ENCODE measurements around the gene CSRNP3. TPM values are rescaled to one million over a fixed set of nuclear protein-coding genes. Genes with fewer than 3 reads are reported as not detected.
A peak's percentile ranks its signal among the peaks of the same experiment; 100 is the strongest.

CSRNP3 gene, protein sequence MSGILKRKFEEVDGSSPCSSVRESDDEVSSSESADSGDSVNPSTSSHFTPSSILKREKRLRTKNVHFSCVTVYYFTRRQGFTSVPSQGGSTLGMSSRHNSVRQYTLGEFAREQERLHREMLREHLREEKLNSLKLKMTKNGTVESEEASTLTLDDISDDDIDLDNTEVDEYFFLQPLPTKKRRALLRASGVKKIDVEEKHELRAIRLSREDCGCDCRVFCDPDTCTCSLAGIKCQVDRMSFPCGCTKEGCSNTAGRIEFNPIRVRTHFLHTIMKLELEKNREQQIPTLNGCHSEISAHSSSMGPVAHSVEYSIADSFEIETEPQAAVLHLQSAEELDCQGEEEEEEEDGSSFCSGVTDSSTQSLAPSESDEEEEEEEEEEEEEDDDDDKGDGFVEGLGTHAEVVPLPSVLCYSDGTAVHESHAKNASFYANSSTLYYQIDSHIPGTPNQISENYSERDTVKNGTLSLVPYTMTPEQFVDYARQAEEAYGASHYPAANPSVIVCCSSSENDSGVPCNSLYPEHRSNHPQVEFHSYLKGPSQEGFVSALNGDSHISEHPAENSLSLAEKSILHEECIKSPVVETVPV
- 0.44 and 0.99 TPM in 2 replicates for total RNA-seq

DNA sequence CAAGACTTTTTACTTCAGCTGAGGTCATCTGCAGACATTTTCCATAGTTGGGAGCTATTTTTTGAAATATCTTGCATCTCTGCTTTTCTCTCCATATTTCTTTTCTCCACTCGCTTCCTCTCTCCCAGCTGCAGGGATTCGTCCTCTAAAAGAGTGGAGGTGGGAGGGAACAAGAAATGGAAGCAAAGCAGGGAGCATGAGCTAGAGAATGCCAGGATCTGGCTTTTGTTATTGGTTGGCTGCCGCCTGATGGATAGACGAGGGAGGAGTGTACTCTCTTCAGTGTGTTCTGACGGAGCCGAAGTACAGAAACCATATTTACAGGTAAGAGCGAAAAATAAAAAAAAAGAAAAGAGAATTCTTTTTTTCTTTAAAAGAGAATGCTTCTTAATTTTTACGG is at the start of gene CSRNP3:
Gene CSRNP3, plus strand, starts transcription at position 282 of the 400 bp plus-strand sequence. CDS start 125,368 bp downstream, outside the sequence.
- peak; percentile 12 to 57 for DNase-seq (ENCODE audit: low read depth in 2 of 2)

DNA sequence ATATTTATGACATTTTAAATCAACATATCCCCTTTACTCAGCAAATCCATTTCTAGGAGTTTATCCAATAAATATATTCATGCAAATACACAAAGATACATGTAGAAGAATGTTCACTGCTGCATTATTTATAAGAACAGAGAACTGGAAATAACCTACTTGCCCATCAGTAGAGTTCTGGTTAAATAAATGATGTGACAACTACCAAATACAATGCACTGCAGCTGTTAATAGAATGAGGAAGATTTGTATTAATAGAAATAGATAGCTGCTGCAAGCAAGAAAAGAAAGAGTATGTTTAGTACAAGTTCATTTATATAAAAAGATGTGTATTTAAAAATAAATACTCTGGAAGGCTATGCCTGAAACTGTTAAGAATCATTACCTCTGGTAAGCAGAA is 49.3 kb upstream of the CSRNP3 start:
- no peak for DNase-seq (ENCODE audit: low read depth in 2 of 2)

DNA sequence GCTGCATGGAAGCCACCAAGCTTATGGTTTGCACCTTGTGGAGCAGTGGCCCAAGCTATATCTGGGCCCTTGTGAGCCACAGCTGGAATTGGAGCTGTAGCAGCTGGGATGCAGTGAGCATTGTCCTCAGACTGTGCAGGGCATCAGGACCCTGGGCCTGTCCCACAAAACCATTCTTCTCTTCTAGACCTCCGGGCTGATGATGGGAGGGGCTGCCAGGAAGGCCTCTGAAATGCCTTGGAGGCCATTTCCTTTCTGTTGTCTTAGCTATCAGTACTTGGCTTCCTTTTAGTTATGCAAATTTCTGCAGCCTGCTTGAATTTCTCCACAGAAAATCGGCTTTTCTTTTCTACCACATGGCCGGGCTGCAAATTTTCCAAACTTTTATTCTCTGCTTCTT is 46.4 kb upstream of the CSRNP3 start:
- no peak for DNase-seq (ENCODE audit: low read depth in 2 of 2)

DNA sequence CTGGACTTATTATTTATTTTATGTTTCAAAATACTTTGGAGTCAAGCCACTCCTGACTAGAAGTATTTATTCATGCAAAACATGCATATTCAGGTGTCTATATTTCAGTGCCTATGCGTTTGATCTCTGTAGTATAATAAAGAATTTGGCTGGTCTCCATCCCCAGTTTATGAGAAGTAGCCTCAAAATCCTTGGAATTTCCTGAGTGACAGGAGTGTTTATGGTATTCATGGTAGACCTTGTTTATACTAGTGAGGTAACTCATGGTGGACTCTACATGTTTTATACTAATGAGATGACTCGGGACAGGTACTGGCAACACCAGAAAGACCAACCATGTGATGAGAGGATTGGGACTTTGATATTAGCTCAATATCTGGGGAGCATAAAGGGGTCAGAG is 43.9 kb upstream of the CSRNP3 start:
- no peak for DNase-seq (ENCODE audit: low read depth in 2 of 2)

DNA sequence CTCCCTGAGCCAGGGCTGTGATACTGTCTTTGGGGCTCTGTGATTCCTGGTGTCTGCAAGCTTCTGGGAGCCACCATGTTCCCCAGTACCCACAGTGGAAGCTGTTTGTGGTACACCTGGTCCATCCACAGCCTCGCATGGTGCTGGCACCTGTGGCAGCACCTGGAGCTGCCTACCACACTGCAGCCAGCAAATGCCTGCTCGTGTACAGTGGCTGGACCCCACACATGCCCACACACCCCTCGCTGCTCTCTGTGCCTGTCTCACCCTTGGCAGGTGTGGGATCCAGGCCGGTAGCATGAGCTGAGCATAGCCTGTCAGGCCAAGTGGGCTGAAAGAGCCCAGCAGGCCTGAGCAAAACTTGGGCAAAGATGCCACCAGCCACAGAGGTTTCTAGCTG is 41.8 kb upstream of the CSRNP3 start:
- no peak for DNase-seq (ENCODE audit: low read depth in 2 of 2)

DNA sequence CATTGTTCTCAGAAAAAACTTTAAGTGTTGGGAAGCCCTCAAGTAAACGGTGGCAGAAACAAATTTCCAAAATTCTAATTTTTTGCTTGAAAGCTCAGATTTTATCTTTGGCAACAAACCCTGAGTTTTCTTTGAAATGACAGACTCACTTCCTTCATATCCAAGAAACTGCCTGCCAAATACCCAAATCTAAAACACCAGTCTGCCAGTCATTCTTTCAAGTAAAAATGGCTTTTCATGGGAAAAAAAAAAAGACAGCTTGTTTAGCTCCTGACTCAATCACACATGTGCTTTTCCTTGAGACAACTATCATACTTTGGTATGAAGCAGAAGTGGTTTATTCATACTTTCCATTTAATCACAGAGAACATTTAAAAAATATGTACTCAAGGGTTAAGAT is 40.6 kb upstream of the CSRNP3 start:
- no peak for DNase-seq (ENCODE audit: low read depth in 2 of 2)

DNA sequence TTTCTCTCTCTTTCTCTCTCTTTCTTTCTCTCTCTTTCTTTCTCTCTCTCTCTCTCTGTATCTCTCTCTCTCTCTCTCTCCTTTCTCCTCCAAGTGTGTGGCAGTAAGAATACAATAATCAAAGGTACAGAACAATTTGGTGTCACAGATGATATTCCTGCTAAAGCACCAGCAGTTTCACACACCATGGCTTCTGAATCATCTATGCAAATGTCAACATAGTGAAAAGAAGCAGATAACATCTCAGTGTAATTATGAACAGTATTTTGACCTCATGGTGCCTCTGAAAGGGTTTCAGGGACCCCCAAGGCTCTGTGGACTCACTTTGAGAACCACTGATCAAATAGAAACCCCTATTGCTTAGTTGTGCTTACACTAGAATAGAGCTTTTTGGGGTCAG is 38.5 kb upstream of the CSRNP3 start:
- no peak for DNase-seq (ENCODE audit: low read depth in 2 of 2)

DNA sequence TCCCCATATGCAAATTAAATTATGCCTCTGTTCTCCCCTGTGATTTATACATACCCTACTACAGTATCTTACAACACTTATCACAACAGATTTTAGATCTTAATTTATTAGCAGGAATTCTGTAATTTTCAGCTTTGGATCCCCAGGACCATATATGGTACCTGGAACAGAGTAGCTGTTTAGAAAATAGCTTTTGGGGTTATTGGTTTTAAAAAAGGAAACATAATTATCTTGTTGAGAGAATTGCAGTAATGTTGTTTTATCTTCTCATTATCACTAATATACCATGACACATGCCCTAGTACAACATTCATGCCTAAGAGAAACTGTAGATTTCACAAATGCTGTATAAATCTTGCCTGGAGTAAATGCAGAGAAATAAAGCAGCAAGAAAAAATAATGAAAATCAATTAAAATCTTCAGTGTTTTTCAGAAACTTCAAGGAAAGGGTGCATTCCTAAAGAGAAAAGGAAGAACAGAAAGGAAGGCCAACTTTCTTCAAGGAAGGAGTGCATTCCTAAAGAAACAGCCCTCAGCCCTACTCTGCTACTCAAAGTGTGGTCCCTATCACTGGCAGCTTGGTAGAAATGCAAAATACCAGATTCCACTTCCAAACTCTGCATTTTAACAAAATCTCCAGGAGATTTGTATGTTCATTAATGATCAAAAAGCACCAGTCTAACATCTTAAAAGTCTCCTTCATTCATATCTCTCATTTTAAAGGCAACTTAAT is 37.1 kb upstream of the CSRNP3 start:
- no peak for DNase-seq (ENCODE audit: low read depth in 2 of 2)

DNA sequence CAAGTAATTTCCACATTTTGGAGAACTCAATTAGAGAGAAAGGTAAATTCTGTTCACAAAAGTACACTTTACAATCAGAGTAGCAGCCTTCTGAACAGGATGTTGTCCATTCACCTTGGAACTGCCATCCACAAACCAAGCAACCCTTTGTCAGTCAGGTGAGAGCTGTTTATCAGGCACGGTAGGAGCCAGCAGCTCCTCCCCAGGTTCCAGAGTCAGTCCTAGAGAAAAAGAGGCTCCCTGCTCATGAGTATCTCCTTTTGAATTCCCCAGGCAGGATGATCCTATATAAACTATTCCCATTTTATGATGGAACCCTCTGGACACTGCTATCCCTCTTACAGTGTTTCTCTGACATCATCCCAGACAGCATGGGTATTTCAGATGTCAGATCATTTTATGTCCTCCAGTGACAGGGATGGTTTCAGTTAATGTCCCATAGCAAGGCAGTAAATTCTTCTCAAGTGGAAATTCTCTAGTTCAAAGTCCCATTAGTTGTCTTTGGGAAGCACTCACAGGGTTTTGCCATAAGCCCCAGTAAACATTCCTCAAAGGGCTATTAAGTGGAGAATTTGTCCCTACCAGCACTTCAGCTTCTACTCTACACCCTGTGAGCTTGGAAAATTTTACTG is 34.5 kb upstream of the CSRNP3 start:
- DNase-seq (ENCODE audit: low read depth in 2 of 2) = no peak

DNA sequence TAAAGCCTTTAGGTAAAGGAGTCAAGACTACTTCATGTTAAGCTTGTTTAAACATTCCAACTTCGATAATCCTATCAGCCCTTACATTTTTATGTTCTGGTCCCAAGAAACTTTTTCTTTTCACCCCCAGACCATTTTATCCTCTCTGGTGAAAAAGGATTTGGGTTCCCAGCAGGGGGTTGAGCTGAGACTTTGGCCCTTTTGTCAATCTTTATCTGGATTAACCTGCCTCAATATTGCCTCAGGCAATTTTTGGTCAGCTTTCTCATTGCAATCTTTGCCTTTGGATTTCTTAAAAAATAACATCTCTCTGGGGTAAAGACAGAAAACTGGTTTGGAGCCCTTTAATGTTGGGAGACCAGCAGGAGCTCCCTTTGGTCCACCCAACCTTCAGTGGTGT is 33.9 kb upstream of the CSRNP3 start:
- no peak for DNase-seq (ENCODE audit: low read depth in 2 of 2)

DNA sequence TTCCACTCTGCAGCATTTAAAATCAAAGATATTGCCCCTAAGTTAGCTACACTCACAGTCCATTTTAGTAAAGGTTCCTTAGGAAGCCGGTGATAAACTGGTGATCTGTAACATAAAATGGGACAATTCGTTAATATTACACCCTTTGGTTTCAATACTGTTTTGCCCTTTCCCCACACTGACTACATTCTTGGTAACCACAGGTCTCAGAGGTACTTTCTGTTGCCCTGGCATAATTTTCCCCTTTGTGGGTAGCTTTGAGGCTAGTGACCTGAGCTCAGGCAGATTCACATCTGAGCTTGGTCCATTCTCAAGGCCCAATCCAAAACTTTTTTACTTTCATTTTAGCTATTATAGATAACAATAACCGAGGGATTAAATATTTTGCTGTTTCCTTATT is 32.9 kb upstream of the CSRNP3 start:
- DNase-seq (ENCODE audit: low read depth in 2 of 2) = no peak

DNA sequence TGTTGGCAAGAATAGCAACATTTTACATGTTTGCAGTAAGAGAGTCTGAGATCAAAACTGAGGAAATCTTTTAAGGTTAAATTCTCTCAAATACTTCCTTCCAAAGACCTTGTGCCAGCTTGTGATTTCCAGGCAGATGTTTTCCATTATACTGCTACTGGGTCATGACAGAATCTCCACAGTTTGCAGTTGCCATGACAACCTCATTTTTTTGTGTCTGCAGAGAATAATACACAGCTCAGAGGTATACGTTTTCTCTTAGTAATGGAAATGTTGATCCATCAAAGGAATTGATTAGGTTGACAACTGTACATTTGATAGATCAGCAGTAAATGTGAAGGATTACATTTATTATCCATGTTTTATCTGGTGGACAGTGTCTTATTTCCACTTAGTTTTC is 29.1 kb upstream of the CSRNP3 start:
- DNase-seq (ENCODE audit: low read depth in 2 of 2) = peak in 1 of 2 donors; percentile 59

DNA sequence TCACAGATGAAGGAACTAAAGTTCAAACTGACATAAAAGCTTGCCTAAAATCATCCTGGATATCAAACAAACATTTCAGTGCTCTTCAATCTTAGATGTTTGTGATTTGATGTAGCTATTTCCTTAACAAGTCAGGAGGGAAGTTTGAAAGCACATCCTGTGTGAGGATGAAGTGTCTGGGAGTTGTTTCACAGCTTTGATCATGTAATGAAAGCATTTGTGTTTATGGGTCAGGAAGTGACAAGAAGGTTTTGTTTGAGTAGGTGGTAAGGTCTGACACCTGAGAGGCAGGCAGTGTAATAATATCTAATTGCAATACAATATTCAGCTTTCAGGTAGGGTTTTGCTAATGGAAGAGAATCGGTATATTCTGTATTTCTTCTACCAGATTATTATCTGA is 26.0 kb upstream of the CSRNP3 start:
- DNase-seq (ENCODE audit: low read depth in 2 of 2) = no peak

DNA sequence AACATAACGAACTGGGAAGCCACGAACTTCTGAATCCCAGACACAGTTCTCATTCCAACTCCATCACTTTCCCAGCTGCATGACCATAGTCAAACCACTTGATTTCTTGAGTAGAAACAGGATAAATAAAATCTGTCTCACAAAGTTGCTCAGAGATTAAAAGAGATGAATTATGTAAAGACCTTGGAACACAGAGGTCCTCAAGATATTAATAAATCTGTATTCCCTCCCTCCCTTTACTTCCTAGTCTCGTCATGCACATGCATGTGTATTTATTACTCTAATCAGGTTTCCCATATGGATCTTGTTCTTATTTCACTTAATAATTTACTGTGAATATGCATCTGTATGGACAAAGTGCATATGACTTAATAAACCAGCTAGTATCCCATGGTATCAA is 21.1 kb upstream of the CSRNP3 start:
- no peak for DNase-seq (ENCODE audit: low read depth in 2 of 2)

DNA sequence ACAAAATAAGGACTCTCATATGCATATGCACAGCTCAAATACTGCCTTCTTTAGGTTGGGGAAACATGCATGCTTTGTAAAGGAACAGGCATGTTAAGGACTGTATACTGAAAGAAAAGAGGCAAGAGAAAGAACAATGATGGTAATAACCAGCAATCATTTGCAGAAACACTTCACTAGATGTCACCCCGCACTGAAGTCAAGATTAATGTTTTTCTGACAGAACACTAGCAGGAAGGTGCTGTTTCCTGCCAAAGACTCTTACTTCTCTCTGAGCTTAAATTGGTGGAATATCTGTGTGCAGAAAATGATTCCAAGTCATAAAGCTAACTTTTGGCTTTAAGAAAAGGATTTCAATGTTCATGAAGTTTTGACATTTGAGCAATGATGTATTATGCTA is 19.3 kb upstream of the CSRNP3 start:
- peak; percentile 4 to 5 for DNase-seq (ENCODE audit: low read depth in 2 of 2)

DNA sequence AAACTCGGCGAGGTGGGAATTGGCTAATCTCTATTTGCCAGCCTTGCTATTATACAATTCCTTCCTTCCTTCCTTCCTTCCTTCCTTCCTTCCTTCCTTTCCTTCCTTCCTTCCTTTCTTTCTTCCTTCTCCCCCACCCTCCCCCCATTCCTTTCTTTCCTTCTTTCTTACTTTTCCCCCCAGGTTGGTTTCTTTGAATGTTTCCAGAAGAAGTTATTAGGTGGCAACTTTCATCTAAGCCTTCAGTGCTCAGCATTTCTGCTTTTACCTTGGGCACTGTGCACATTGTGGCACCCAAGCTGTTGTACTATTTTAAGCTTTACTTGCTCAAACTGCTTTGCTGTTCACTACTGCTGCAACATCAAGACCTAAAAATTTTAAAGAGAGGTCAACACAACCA is 17.2 kb upstream of the CSRNP3 start:
- no peak for DNase-seq (ENCODE audit: low read depth in 2 of 2)

DNA sequence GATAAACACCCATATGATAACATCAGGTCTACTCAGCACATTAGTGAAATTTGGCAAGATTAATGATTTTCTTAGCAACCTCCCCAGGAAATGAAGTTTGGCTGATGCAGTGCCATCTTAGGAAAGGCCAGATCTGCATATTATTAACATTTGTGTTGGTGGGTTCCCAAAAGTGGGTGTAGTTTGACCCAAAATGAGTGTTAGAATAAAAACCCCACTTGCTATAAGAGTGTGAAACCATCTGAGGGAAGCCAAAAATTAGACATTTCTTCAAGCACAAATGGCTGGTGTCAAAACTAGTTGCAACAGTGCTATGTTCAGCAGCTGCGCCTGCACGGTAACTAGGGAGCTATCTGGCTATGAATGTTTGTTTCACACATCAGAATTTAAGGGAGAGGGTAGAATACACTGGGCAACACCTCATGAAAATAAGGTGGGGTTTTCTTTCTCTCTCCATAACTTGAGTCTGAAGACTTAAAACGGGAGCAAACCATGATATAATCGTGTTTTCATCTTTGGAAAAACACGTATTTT is 15.9 kb upstream of the CSRNP3 start:
- no peak for DNase-seq (ENCODE audit: low read depth in 2 of 2)

DNA sequence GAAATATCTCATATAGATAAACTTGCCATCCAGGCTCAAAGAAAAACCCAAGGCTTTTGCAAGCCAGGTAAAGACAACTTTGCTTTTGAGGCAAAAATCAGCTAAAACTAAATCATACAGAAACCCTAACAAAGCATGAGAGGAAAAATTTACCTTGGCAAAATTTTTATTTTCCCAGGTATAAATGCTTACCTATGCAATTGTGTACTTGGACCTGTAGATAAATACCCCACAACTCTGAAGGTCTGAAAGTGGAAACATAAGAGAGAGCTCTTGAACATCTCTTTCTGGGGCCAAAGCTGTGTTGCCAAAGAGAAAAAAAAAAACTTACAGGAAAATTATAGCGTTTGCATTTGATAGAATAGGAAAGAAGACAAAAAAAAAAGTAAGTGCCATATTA is 14.6 kb upstream of the CSRNP3 start:
- no peak for DNase-seq (ENCODE audit: low read depth in 2 of 2)

DNA sequence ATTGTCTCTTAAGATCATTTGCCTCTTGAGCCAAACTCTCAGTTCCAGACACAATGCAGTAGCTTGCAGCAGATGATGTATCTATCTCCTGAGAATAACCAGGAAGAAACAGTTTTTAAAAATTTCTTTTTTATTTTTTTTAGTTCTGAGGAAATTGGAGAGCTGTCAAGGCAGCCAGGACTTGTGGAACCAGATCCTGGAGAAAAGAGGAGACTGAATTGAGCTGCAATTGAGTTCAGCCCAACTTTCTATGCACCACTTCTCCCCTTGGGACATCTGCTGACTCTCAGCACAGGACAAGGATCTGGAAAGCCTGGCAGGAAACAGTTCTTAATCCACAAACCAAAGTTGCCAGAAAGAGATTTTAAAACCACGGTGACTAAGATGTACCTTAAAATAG is 13.5 kb upstream of the CSRNP3 start:
- DNase-seq (ENCODE audit: low read depth in 2 of 2) = no peak

DNA sequence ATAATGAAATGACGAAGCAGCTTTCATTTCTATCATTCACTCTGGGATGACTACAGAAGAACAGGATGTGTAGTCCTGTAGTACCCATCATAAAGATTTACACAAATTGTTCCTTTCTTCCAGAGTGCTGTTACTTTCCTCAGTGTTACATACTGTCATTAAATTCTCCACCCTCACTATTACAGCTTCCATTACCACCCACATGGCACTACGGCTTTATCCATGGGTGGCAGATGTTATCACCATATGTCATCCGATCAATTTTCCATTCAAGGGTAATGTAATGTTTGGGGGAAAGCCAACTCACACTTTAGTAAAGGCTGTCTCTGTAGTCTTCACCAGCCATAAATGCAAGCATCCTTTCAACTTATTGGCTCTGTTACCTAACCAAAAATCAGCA is 7.1 kb upstream of the CSRNP3 start:
- DNase-seq (ENCODE audit: low read depth in 2 of 2) = no peak

DNA sequence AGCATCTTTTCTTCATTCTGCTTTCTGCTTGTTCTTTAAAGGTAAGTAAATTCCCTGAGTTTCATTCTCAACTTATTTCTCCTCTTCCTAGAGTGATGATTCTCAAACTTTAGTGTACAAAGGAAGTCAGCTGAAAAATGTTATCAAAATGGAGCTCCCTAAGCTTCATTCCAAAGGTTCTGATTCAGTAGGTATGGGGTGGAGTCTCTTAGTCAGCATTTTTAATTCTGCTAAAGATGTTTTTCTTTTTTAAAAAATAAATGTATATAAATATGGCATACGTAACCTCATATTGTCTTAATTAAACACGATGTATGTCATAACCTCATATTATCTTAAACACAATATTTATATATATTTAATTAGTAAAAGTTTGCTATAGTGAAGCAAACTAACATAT is 3.1 kb upstream of the CSRNP3 start:
- DNase-seq (ENCODE audit: low read depth in 2 of 2) = no peak

DNA sequence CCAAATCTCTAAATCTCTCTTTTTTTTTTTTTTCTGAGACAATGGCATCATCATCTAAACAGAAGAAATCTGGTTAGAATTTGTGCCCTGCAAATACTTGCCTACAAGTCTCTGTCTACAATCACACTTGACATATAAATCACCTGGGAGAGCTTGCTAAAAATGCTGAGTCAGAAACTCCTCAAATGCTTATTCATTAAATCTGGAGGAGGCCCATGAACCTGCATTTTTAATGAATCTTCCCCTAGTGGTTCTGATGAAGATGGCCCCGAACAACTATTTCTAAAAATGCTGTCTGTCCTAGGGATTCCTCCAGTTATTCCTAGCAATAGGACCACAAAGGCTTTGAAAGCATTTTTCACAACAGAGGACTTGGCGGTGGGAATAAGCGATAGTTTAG is 1.6 kb upstream of the CSRNP3 start:
- DNase-seq (ENCODE audit: low read depth in 2 of 2) = no peak

Measured in lung microvascular endothelial cell (primary cell).